ENCODE results near the gene SUPT5H. TPM values are rescaled to one million over a fixed set of nuclear protein-coding genes. Genes with fewer than 3 reads are reported as not detected.

Gene SUPT5H
- total and polyA plus RNA-seq, 2 of the 8 experiments (the other 6 are each of a cell fraction or from before 2014, with no cell fraction given), result 77.8 to 111 TPM

DNA sequence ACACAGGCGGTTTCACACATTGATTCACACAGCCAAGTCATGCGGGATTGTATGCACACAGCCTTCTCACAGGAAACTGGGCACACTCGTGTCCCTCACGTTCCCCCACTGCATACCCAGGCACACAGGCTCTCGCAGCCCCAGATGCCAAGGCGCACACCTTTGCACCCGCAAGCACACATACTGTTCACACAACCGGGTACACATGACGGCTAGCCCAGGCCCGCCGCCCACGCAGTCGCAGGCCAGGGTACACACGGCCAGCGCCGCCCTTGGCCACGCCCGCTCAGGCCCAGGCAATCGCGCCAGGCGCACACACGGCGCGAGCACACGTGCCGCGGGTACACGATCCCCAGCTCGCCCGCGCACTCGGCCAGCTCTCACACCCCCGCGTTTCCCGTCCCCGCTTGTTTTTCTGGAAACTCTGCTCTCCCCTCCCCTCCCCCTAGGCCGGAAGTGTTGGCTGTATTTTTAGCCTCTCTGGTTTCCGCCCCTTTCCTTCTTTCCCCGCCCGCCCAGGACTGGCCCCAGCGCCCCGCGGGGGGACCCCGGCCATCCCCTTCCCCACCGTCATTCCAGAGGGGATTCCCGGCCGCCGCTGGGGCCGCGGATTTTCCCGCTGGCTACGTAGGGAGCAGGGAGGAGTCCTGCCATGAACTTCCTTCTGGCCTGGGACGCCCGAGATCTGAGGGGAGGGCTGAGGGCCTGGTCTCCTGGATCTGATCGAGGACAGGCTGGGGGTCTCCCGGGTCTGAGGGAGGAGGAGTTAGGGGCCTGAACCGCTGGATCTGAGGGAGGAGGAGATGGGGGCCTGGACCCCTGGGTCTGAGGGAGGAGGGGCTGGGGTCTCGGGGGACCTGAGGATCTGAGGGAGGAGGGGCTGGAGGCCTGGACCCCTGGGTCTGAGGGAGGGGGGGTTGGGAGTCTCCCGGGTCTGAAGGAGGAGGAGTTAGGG, 42.8 kb upstream of the SUPT5H start (continued):
- TF ChIP-seq NRF1 (IDR thresholded peaks at IDR 0.05; ENCODE audit: low read depth, low read length) (no peak), BRCA1 (IDR thresholded peaks at IDR 0.05; ENCODE audit: low read depth, low read length) (no peak)

Measured in H1 (cell line).